Measurements from ENCODE around the gene C1orf174. TPM values are rescaled to one million over a fixed set of nuclear protein-coding genes. Genes with fewer than 3 reads are reported as not detected.

Gene C1orf174
- total and polyA plus RNA-seq, 2 of the 4 experiments (the other 2 are of a cell fraction) = 26.7 to 45.7 TPM

DNA sequence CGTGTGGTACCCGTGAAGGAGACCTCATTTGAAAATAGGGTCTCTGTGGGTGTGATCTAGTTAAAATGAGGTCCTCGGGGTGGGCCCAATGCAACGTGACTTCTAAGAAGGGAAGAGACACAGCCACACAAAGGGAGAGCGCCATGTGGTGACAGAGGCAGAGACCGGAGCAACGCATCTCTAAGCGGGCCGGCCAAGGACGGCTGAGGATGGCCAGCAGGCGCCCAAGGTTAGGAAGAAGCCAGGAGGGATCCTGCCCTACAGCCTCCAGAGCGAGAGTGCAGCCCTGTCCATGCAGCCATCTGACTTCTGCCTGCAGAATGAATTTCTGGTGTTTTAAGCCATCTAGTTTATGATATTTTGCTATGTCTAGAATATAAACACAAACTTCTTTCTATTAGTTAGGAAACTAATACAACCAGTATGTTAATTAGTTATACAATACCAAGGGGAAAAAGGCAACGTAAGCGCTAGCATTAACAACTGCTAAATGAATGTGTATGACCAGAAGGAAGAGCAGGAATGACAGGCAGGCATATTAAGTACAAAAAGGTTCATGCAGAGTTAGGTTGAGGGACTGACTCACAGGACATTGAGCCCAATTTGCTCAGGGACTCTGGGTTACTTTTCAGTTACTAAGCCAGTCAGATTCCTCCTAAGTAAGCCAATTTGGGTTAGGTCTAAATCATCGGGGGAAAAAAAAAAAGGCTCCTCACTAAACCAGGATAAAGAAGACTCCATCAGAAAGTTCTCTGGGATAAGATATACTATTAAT is 47.2 kb downstream of the C1orf174 start:
- no peak overlapping the region for H2BK5ac ChIP-seq (ENCODE audit: low read depth, low read length, poor library complexity, severe bottlenecking)
- ATAC-seq (ENCODE audit: low read depth) (no peak), DNase-seq (no peak)
- ChIA-PET CTCF (no interaction called here), POLR2A (ENCODE audit: unreplicated experiment) (no interaction called here)
- H2AK9ac ChIP-seq (replicated peaks; ENCODE audit: low read depth, low read length, poor library complexity) = no peak overlapping the region
- no peak overlapping the region for H3K14ac ChIP-seq (replicated peaks; ENCODE audit: low read depth, low read length)
- no peak overlapping the region for H4K5ac ChIP-seq (ENCODE audit: low read depth, low read length)
- H3K9me1 ChIP-seq (ENCODE audit: insufficient read depth, low read length) = peaks cover 2% of the 10 kb centered on the region; the same call in 1 of the 2 replicates
- H4K20me1 ChIP-seq (ENCODE audit: insufficient read depth, low read length) = peaks cover 3% of the 10 kb centered on the region; the same call in 1 of the 2 replicates
- no peak overlapping the region for H3K4me2 ChIP-seq (ENCODE audit: low read depth, low read length)
- no peak overlapping the region for H3K9ac ChIP-seq (ENCODE audit: low read depth, low read length)
- in situ Hi-C loops (cut with MboI; ENCODE audit: low sequenced_read_pairs) (no loop called here), dilution Hi-C loops (cut with HindIII; ENCODE audit: low sequenced_read_pairs, unreplicated experiment) (no loop called here), intact Hi-C loops (cut with micrococcal nuclease) (no loop called here)
- H2BK120ac ChIP-seq (ENCODE audit: low read depth, low read length) = no peak overlapping the region
- peaks cover 19 to 27% of the 10 kb centered on the region in 2 experiments for H3K79me1 ChIP-seq (ENCODE audit: low read depth in 1 of 2, low read length in 2 of 2)
- H2AFZ ChIP-seq (replicated peaks; ENCODE audit: low read length, poor library complexity) = no peak overlapping the region
- H3K56ac ChIP-seq (ENCODE audit: extremely low read depth, insufficient read depth, low read length) = no peak overlapping the region
- H3K23ac ChIP-seq (ENCODE audit: low read depth, low read length) = no peak overlapping the region
- no peaks in the 10 kb centered on the region for H3K9me3 ChIP-seq (ENCODE audit: control insufficient read depth, insufficient read depth, low read length)
- no peak overlapping the region for H3K18ac ChIP-seq (ENCODE audit: low read depth, low read length)
- WGBS, 2 experiments (ENCODE audit: extremely low coverage in 2 of 2, insufficient read length in 1 of 2) = 55% methylated on average over 2 of the region's 15 CpGs; no CpG with 5 or more reads in 1 of the 2 experiments
- peaks cover 2% of the 10 kb centered on the region; the same call in 1 of the 2 replicates for H3K4me1 ChIP-seq (ENCODE audit: control insufficient read depth, insufficient read depth, low read length)
- no peak overlapping the region for H2BK15ac ChIP-seq (ENCODE audit: low read depth, low read length)
- no peak overlapping the region for H4K8ac ChIP-seq (ENCODE audit: low read depth in 2 of 2, low read length in 2 of 2)
- H2BK20ac ChIP-seq (ENCODE audit: low read depth, low read length) = no peak overlapping the region
- no TSS peak for BruUV-seq (replicated peaks)
- H3K27me3 ChIP-seq (ENCODE audit: control insufficient read depth, insufficient read depth, low read length) = no peaks in the 10 kb centered on the region
- no peak overlapping the region for H3K4ac ChIP-seq (ENCODE audit: low read depth, low read length)
- H4K91ac ChIP-seq (ENCODE audit: insufficient read depth, low read depth, low read length) = no peak overlapping the region
- no peak overlapping the region for H3K27ac ChIP-seq (ENCODE audit: insufficient read depth, low read length)
- no peak overlapping the region for H3K4me3 ChIP-seq (ENCODE audit: insufficient read depth, low read depth, low read length)
- TF ChIP-seq CEBPB (IDR thresholded peaks at IDR 0.05; ENCODE audit: low read depth, low read length) (no peak), RFX5 (IDR thresholded peaks at IDR 0.05; ENCODE audit: low read depth, low read length) (no peak), MAFK (IDR thresholded peaks at IDR 0.05; ENCODE audit: low read depth, low read length) (no peak), CHD1 (IDR thresholded peaks at IDR 0.05; ENCODE audit: low read depth, low read length) (no peak), RAD21 (IDR thresholded peaks at IDR 0.05; ENCODE audit: low read length) (no peak), RCOR1 (IDR thresholded peaks at IDR 0.05; ENCODE audit: insufficient replicate concordance, low read length) (no peak), BHLHE40 (IDR thresholded peaks at IDR 0.05; ENCODE audit: low read depth, low read length) (no peak), POLR2A (IDR thresholded peaks at IDR 0.05; ENCODE audit: low read depth, low read length) (no peak), NFE2L2 (IDR thresholded peaks at IDR 0.05; ENCODE audit: low read depth, low read length) (no peak), MXI1 (IDR thresholded peaks at IDR 0.05; ENCODE audit: borderline replicate concordance, low read depth, low read length) (no peak), MAZ (IDR thresholded peaks at IDR 0.05; ENCODE audit: borderline replicate concordance, low read depth, low read length) (no peak)
- TF ChIP-seq, protein P1, sequence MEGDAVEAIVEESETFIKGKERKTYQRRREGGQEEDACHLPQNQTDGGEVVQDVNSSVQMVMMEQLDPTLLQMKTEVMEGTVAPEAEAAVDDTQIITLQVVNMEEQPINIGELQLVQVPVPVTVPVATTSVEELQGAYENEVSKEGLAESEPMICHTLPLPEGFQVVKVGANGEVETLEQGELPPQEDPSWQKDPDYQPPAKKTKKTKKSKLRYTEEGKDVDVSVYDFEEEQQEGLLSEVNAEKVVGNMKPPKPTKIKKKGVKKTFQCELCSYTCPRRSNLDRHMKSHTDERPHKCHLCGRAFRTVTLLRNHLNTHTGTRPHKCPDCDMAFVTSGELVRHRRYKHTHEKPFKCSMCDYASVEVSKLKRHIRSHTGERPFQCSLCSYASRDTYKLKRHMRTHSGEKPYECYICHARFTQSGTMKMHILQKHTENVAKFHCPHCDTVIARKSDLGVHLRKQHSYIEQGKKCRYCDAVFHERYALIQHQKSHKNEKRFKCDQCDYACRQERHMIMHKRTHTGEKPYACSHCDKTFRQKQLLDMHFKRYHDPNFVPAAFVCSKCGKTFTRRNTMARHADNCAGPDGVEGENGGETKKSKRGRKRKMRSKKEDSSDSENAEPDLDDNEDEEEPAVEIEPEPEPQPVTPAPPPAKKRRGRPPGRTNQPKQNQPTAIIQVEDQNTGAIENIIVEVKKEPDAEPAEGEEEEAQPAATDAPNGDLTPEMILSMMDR (conservative IDR thresholded peaks at IDR 0.05; ENCODE audit: low read depth, low read length) = no peak
- no peak overlapping the region for H2AK5ac ChIP-seq (ENCODE audit: low read depth, low read length)
- H3K36me3 ChIP-seq (ENCODE audit: control insufficient read depth, insufficient read depth, low read length) = peaks cover 19% of the 10 kb centered on the region

Data from IMR-90 (cell line).